Measurements from ENCODE around the gene FAAP100. TPM values are rescaled to one million over a fixed set of nuclear protein-coding genes. Genes with fewer than 3 reads are reported as not detected.

The FAAP100 gene, protein sequence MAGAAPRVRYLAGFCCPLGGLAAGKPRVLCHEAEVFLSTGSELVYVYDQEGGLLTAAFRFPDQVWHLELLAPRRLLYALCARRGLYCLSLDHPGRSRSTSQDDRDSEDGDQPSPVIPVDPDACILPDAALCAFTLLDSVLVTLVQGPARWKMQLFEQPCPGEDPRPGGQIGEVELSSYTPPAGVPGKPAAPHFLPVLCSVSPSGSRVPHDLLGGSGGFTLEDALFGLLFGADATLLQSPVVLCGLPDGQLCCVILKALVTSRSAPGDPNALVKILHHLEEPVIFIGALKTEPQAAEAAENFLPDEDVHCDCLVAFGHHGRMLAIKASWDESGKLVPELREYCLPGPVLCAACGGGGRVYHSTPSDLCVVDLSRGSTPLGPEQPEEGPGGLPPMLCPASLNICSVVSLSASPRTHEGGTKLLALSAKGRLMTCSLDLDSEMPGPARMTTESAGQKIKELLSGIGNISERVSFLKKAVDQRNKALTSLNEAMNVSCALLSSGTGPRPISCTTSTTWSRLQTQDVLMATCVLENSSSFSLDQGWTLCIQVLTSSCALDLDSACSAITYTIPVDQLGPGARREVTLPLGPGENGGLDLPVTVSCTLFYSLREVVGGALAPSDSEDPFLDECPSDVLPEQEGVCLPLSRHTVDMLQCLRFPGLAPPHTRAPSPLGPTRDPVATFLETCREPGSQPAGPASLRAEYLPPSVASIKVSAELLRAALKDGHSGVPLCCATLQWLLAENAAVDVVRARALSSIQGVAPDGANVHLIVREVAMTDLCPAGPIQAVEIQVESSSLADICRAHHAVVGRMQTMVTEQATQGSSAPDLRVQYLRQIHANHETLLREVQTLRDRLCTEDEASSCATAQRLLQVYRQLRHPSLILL
- 25.4 and 35.6 TPM in 2 replicates for total RNA-seq

DNA sequence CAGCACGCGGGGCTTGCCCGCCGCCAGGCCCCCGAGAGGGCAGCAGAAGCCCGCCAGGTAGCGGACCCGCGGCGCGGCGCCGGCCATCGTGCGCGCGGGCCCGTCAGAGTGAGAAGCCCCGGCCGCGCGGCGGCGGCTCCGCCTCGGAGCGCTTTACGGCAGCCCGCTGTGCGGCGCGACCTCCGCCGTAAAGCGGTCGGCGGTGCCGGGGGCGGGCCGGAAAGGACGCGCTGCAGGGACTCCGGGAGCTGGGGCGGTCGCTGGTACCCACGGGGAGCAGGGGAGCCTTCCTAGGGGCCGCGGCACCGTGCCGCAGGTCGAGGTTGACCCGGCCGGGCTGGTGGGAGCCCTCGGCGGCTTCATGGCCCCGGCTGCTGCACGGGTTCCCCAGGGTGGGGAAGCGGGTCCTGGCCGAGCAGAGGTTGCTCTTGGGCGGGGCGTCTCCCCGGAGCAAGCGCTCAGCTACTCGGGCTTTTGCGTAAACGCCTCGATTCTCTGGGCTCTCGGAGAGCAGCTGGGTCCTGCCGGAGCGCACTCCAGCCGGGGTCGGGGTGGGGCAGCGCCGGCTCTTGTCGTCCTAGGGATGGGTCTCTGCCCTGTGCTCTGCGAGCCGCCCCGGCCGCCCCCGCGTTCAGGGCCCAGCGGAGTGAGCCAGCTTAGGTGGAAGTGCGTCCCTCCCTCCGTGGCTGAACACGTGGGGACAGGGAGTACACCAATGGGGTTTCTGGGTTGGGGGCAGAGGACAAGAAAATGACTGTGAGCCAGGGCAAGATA is at the start of gene FAAP100:
Gene FAAP100 (minus strand): TSS at position 110 of the 774 bp plus-strand sequence. CDS start 23 bp downstream, at position 87.

DNA sequence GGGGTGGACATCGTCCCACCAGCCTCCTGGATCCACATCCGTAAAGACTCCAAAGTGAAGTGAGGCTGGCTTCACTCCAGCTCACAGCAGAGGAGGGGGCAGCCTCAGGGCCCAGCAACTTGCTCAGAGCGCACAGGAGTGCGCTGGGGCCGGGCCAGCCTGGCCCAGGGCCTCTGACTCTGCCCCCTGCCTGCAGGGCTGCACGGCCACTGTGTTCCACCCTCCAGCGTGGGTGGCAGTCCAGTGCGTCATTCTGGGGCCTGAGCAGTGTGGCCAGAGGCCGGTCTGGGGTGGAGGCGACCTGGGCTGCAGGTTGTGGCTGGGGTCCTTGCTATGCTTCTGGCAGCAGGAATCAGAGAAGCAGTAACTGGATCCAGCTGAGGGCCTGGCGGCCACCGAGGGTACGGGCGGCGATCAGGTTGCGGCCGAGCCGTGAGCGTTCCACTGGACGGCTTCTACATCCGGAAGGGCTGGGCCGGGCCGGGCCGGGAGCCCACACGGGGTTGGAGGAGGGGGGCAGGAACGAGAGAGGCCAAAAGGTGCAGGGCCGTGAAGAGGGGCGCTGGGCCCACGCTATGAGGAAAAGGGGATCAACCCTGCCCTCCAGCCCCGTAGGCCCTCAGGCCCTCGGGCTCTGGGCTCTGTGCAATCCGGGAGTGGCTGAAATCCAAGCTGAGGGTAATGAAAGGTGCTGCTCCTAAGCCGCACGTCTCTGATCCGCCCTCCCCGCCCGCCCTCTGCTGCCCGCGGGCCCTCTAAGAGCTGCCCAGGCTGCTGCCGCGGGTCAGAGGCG is 24.4 kb downstream of the FAAP100 start, which contains the start of gene FSCN2:
Gene FSCN2 (plus strand): TSS at position 787 of the 793 bp plus-strand sequence. CDS start 155 bp downstream, outside the sequence.

DNA sequence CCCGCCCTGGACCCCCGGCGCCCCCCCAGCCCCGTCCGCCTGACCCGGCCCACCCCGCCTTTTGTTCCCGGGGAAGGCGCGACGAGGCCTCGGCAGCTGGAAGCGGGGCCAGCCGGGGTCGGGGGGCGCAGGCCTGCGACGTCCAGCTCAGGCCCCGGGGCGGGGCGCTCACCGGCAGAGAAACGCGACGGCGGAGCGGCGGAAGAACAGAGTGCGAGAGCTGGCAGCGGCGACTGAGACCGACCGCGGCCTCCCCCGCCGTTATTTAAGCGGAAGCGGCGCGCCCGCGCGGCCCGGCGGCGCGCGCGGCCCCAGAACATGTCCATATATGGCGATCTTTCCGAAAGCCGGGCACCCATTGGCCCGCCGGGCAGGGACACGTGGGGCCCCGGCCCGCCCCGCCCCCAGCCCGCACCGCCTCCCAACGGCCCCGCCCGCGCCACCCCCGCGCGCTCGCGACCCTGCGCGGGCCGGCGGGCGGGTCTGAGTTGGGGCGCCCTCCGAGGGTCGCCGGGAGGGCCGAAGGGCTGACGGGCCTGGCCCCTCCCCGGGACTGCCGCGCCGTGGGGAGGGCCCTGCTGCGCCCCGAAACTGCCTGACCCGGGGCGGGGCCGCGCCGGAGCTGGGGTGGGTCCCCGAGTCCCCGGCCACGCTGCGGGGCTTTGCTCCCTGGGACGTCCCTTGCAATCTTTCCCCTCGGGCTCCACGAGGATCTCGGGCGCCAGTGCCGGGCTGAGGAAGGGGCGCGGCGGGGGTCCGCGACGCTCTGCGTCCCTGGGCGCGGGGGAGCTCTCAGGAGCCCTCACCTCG is 39.4 kb downstream of the FAAP100 start, which contains the start of gene ACTG1:
Gene ACTG1 (minus strand): TSS at position 238 of the 810 bp plus-strand sequence. CDS start 445 bp downstream, outside the sequence.

Other genes with a start within 250 kb of the FAAP100 start
- 7.0 and 18.8 TPM in 2 replicates for gene BAHCC1, start 156.9 kb downstream of the FAAP100 start, total RNA-seq
- 4,687 and 7,079 TPM in 2 replicates for gene ACTG1, start 39.6 kb downstream of the FAAP100 start, total RNA-seq
- 0.23 TPM in 1 of 2 replicates, not detected in the other for gene FSCN2, start 24.0 kb downstream of the FAAP100 start, total RNA-seq
- 44.8 and 48.2 TPM in 2 replicates for gene NPLOC4, start 84.8 kb upstream of the FAAP100 start, total RNA-seq
- 1.2 and 1.4 TPM in 2 replicates for gene TSPAN10, start 84.8 kb upstream of the FAAP100 start, total RNA-seq
- gene PDE6G, start 104.2 kb upstream of the FAAP100 start, total RNA-seq: not detected in 2 replicates
- gene OXLD1, start 114.3 kb upstream of the FAAP100 start, total RNA-seq: 40.1 and 72.2 TPM in 2 replicates
- gene CCDC137, start 114.4 kb upstream of the FAAP100 start, total RNA-seq: 11.3 and 16.8 TPM in 2 replicates
- gene ARL16, start 131.4 kb upstream of the FAAP100 start, total RNA-seq: 27.7 and 51.7 TPM in 2 replicates
- 56.9 and 81.2 TPM in 2 replicates for gene HGS, start 131.7 kb upstream of the FAAP100 start, total RNA-seq
- 51.1 and 76.6 TPM in 2 replicates for gene MRPL12, start 151.0 kb upstream of the FAAP100 start, total RNA-seq
- 10.7 and 22.4 TPM in 2 replicates for gene SLC25A10, start 159.9 kb upstream of the FAAP100 start, total RNA-seq

All from pericardium fibroblast (primary cell).